HEK293 (cell line): ENCODE data around the gene GMPS.

Experiments used
- BCL11B ChIP-seq: fragments of 450-650 bp; formaldehyde crosslinking; IDR thresholded peaks from 2 replicates; pipeline ENCODE4 v1.5.1; 2016; ENCODE audit warnings: low read depth, missing biosample characterization, missing genetic modification characterization
- HIC1 ChIP-seq: fragments of 450-650 bp; formaldehyde crosslinking; IDR thresholded peaks from 2 replicates; pipeline ENCODE4 v1.5.1; 2016; ENCODE audit warnings: missing biosample characterization, missing genetic modification characterization
- KLF9 ChIP-seq: fragments of 450-650 bp; formaldehyde crosslinking; IDR thresholded peaks from 2 replicates; pipeline ENCODE4 v1.5.1; 2016; ENCODE audit warnings: missing biosample characterization, missing genetic modification characterization, low read depth
- MEIS1 ChIP-seq: sonication (generic); formaldehyde crosslinking; IDR thresholded peaks from 2 replicates; pipeline ENCODE4 v1.8.1; 2022; ENCODE audit warnings: missing genetic modification reagents, mild to moderate bottlenecking, borderline replicate concordance
- PATZ1 ChIP-seq: fragments of 450-650 bp; formaldehyde crosslinking; IDR thresholded peaks from 2 replicates; pipeline ENCODE4 v1.5.1; 2016; ENCODE audit warnings: missing biosample characterization, missing genetic modification characterization
- RBAK ChIP-seq: fragments of 450-650 bp; formaldehyde crosslinking; IDR thresholded peaks from 2 replicates; pipeline ENCODE4 v1.5.1; 2016; ENCODE audit warnings: missing biosample characterization, missing genetic modification characterization
- SP3 ChIP-seq: fragments of 450-650 bp; formaldehyde crosslinking; IDR thresholded peaks from 2 replicates; pipeline ENCODE4 v1.5.1; 2016; ENCODE audit warnings: missing biosample characterization, missing genetic modification characterization
- TRIM28 ChIP-seq: IDR thresholded peaks from 2 replicates; pipeline ENCODE4 v1.6.1; 2011; ENCODE audit warnings: low read length, control low read depth, borderline replicate concordance
- WT1 ChIP-seq: fragments of 450-650 bp; formaldehyde crosslinking; IDR thresholded peaks from 2 replicates; pipeline ENCODE4 v1.5.1; 2016; ENCODE audit warnings: missing biosample characterization, missing genetic modification characterization
- ZBTB7A ChIP-seq: fragments of 450-650 bp; formaldehyde crosslinking; IDR thresholded peaks from 2 replicates; pipeline ENCODE4 v1.5.1; 2016; ENCODE audit warnings: low read depth, missing biosample characterization, missing genetic modification characterization
- ZFP41 ChIP-seq: fragments of 450-650 bp; formaldehyde crosslinking; IDR thresholded peaks from 2 replicates; pipeline ENCODE4 v1.5.1; 2016; ENCODE audit warnings: missing biosample characterization, missing genetic modification characterization, borderline replicate concordance
- ZFP69B ChIP-seq: fragments of 450-650 bp; formaldehyde crosslinking; IDR thresholded peaks from 2 replicates; pipeline ENCODE4 v1.5.1; 2016; ENCODE audit warnings: missing biosample characterization, missing genetic modification characterization
- ZNF114 ChIP-seq: fragments of 450-650 bp; formaldehyde crosslinking; IDR thresholded peaks from 2 replicates; pipeline ENCODE4 v1.5.0; 2017; ENCODE audit warnings: missing biosample characterization, missing genetic modification characterization
- ZNF132 ChIP-seq: fragments of 450-650 bp; formaldehyde crosslinking; IDR thresholded peaks from 2 replicates; pipeline ENCODE4 v1.5.1; 2017; ENCODE audit warnings: missing biosample characterization, missing genetic modification characterization, borderline replicate concordance
- ZNF133 ChIP-seq: fragments of 450-650 bp; formaldehyde crosslinking; IDR thresholded peaks from 2 replicates; pipeline ENCODE4 v1.5.1; 2016; ENCODE audit warnings: missing biosample characterization, missing genetic modification characterization
- ZNF221 ChIP-seq: fragments of 450-650 bp; formaldehyde crosslinking; IDR thresholded peaks from 2 replicates; pipeline ENCODE4 v1.5.1; 2017; ENCODE audit warnings: missing biosample characterization, missing genetic modification characterization, borderline replicate concordance
- ZNF24 ChIP-seq: fragments of 450-650 bp; formaldehyde crosslinking; IDR thresholded peaks from 2 replicates; pipeline ENCODE4 v1.5.1; 2016; ENCODE audit warnings: missing biosample characterization, missing genetic modification characterization
- ZNF26 ChIP-seq: fragments of 450-650 bp; formaldehyde crosslinking; IDR thresholded peaks from 2 replicates; pipeline ENCODE4 v1.5.1; 2016; ENCODE audit warnings: missing biosample characterization, missing genetic modification characterization
- ZNF341 ChIP-seq: fragments of 450-650 bp; formaldehyde crosslinking; IDR thresholded peaks from 2 replicates; pipeline ENCODE4; 2016; ENCODE audit warnings: low read depth, missing biosample characterization, missing genetic modification characterization
- ZNF426 ChIP-seq: fragments of 450-650 bp; formaldehyde crosslinking; IDR thresholded peaks from 2 replicates; pipeline ENCODE4 v1.5.1; 2017; ENCODE audit warnings: missing biosample characterization, missing genetic modification characterization, mild to moderate bottlenecking, inconsistent platforms, moderate library complexity
- ZNF514 ChIP-seq: fragments of 450-650 bp; formaldehyde crosslinking; IDR thresholded peaks from 2 replicates; pipeline ENCODE4 v1.5.1; 2016; ENCODE audit warnings: missing biosample characterization, missing genetic modification characterization
- ZNF596 ChIP-seq: fragments of 450-650 bp; IDR thresholded peaks from 2 replicates; pipeline ENCODE4 v1.5.0; 2018; ENCODE audit warnings: missing biosample characterization, mild to moderate bottlenecking, missing genetic modification characterization, moderate library complexity
- ZNF600 ChIP-seq: fragments of 450-650 bp; formaldehyde crosslinking; IDR thresholded peaks from 2 replicates; pipeline ENCODE4 v1.5.1; 2016; ENCODE audit warnings: missing biosample characterization, missing genetic modification characterization
- ZNF777 ChIP-seq: fragments of 450-650 bp; formaldehyde crosslinking; IDR thresholded peaks from 2 replicates; pipeline ENCODE4 v1.5.1; 2017; ENCODE audit warnings: missing biosample characterization, missing genetic modification characterization, borderline replicate concordance
- TF ChIP-seq, protein P1 (sequence below): fragments of 450-650 bp; formaldehyde crosslinking; IDR thresholded peaks from 2 replicates; pipeline ENCODE4 v1.5.1; 2016; ENCODE audit warnings: missing biosample characterization, missing genetic modification characterization, low read depth
- TF ChIP-seq, protein P2 (sequence below): fragments of 450-650 bp; formaldehyde crosslinking; IDR thresholded peaks from 2 replicates; pipeline ENCODE4 v1.5.1; 2016; ENCODE audit warnings: missing biosample characterization, missing genetic modification characterization
- TF ChIP-seq, protein P3 (sequence below): fragments of 450-650 bp; formaldehyde crosslinking; IDR thresholded peaks from 2 replicates; pipeline ENCODE4; 2016; ENCODE audit warnings: missing biosample characterization, missing genetic modification characterization

GMPS gene

GRCh38 chr3:155870133-155870944 lies at the start of gene GMPS (continued):
- TF ChIP-seq RBAK (no peak), ZNF426 (no peak), ZNF24 (tag by site-specific recombination) (no peak), ZNF221 (no peak), KLF9 (tag by site-specific recombination) (0 out of 2 replicates have a peak, but pooled peaks have one; percentile 23), ZNF114 (tag by site-specific recombination) (no peak), ZNF132 (tag by site-specific recombination) (no peak), ZBTB7A (tag by site-specific recombination) (no peak), ZNF777 (no peak), ZNF341 (tag by site-specific recombination) (peak; percentile 69), ZNF514 (tag by site-specific recombination) (no peak), WT1 (tag by site-specific recombination) (no peak), ZNF133 (tag by site-specific recombination) (no peak), PATZ1 (tag by site-specific recombination) (0 out of 2 replicates have a peak, but pooled peaks have one; percentile 22), ZFP69B (tag by site-specific recombination) (0 out of 2 replicates have a peak, but pooled peaks have one; percentile 43), ZFP41 (tag by site-specific recombination) (no peak), MEIS1 (CRISPR knock-in tag) (no peak), TRIM28 (peak; percentile 69), HIC1 (tag by site-specific recombination) (no peak), ZNF600 (tag by site-specific recombination) (no peak), ZNF26 (no peak), ZNF596 (tag by site-specific recombination) (no peak), SP3 (tag by site-specific recombination) (peak; percentile 50; the same call in 1 of the 2 replicates), BCL11B (0 out of 2 replicates have a peak, but pooled peaks have one; percentile 43)
- TF ChIP-seq, protein P1, sequence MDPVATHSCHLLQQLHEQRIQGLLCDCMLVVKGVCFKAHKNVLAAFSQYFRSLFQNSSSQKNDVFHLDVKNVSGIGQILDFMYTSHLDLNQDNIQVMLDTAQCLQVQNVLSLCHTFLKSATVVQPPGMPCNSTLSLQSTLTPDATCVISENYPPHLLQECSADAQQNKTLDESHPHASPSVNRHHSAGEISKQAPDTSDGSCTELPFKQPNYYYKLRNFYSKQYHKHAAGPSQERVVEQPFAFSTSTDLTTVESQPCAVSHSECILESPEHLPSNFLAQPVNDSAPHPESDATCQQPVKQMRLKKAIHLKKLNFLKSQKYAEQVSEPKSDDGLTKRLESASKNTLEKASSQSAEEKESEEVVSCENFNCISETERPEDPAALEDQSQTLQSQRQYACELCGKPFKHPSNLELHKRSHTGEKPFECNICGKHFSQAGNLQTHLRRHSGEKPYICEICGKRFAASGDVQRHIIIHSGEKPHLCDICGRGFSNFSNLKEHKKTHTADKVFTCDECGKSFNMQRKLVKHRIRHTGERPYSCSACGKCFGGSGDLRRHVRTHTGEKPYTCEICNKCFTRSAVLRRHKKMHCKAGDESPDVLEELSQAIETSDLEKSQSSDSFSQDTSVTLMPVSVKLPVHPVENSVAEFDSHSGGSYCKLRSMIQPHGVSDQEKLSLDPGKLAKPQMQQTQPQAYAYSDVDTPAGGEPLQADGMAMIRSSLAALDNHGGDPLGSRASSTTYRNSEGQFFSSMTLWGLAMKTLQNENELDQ, result no peak
- TF ChIP-seq, protein P2, sequence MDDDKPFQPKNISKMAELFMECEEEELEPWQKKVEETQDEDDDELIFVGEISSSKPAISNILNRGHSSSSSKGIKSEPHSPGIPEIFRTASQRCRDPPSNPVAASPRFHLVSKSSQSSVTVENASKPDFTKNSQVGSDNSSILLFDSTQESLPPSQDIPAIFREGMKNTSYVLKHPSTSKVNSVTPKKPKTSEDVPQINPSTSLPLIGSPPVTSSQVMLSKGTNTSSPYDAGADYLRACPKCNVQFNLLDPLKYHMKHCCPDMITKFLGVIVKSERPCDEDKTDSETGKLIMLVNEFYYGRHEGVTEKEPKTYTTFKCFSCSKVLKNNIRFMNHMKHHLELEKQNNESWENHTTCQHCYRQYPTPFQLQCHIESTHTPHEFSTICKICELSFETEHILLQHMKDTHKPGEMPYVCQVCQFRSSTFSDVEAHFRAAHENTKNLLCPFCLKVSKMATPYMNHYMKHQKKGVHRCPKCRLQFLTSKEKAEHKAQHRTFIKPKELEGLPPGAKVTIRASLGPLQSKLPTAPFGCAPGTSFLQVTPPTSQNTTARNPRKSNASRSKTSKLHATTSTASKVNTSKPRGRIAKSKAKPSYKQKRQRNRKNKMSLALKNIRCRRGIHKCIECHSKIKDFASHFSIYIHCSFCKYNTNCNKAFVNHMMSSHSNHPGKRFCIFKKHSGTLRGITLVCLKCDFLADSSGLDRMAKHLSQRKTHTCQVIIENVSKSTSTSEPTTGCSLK, result no peak
- TF ChIP-seq, protein P3, sequence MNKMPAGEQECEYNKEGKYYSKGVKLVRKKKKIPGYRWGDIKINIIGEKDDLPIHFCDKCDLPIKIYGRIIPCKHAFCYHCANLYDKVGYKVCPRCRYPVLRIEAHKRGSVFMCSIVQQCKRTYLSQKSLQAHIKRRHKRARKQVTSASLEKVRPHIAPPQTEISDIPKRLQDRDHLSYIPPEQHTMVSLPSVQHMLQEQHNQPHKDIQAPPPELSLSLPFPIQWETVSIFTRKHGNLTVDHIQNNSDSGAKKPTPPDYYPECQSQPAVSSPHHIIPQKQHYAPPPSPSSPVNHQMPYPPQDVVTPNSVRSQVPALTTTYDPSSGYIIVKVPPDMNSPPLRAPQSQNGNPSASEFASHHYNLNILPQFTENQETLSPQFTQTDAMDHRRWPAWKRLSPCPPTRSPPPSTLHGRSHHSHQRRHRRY (tag by site-specific recombination), result no peak
